HepG2 (cell line): Measurements from ENCODE around the gene CCL13. TPM values are rescaled to one million over a fixed set of nuclear protein-coding genes. Genes with fewer than 3 reads are reported as not detected.

Source experiments
- BCLAF1 ChIP-seq: fragments of 450-650 bp; IDR thresholded peaks from 2 replicates; pipeline ENCODE4 v1.6.1; 2017; ENCODE audit warnings: mild to moderate bottlenecking
- GABPA ChIP-seq, 2 experiments: IDR thresholded peaks; 2 replicates each; pipeline ENCODE4 v1.6.1; 2011 to 2016; ENCODE audit warnings: low read depth in 2 of 2, low read length in 1 of 2, missing biosample characterization in 1 of 2, missing genetic modification characterization in 1 of 2
- MED8 ChIP-seq: sonication (generic); formaldehyde crosslinking; IDR thresholded peaks from 2 replicates; pipeline ENCODE4 v1.8.1; 2023; ENCODE audit warnings: mild to moderate bottlenecking, missing genetic modification reagents; ENCODE audit not compliant: insufficient replicate concordance
- MTF1 ChIP-seq: sonication (generic); formaldehyde crosslinking; IDR thresholded peaks from 2 replicates; pipeline ENCODE4 v1.5.0; 2020; ENCODE audit warnings: missing genetic modification reagents
- POGK ChIP-seq: sonication (generic); formaldehyde crosslinking; conservative IDR thresholded peaks from 2 replicates; pipeline ENCODE4 v1.8.0; 2022; ENCODE audit warnings: mild to moderate bottlenecking, moderate library complexity, missing genetic modification reagents
- ZNF383 ChIP-seq: sonication (generic); formaldehyde crosslinking; IDR thresholded peaks from 2 replicates; pipeline ENCODE4 v1.4.0; 2020; ENCODE audit warnings: missing genetic modification reagents, mild to moderate bottlenecking, borderline replicate concordance
- ZNF639 ChIP-seq: conservative IDR thresholded peaks from 2 replicates; pipeline ENCODE4 v1.6.1; 2018; ENCODE audit warnings: missing genetic modification reagents
- polyA plus RNA-seq, 8 experiments: library from polyadenylated mRNA; depleted of rRNA in 3 of 8; stranded (reverse) in 7 of 8; unstranded in 1 of 8; fragments of >200 nt; fragmentation: Illumina TruSeq in 4 of 8; extraction: Trizol in 4 of 8; gene quantifications; 2 replicates each; pipeline versions ENCODE4 v1.2.1 to v1.2.3, GENCODE V29; 2011 to 2016; ENCODE audit warnings: low read depth in 4 of 8, missing spikeins in 1 of 8, mixed read lengths in 1 of 8; ENCODE audit not compliant: insufficient read depth in 1 of 8
- total RNA-seq, 5 experiments: library from RNA; depleted of rRNA; stranded (reverse); fragments of >200 nt; fragmentation: Illumina TruSeq; extraction: Trizol; gene quantifications; 2 replicates each; pipeline ENCODE4 v1.2.3, GENCODE V29; 2016; ENCODE audit warnings: low read depth in 1 of 5

The CCL13 gene
- total and polyA plus RNA-seq, 2 of the 13 experiments (the other 11 are each of a cell fraction or from before 2014, with no cell fraction given), result not detected

- TF ChIP-seq BCLAF1 (no peak), ZNF639 (CRISPR knock-in tag) (no peak), ZNF383 (CRISPR knock-in tag) (no peak), MTF1 (CRISPR knock-in tag) (no peak), MED8 (no peak), GABPA (IDR thresholded peaks at IDR 0.05; ENCODE audit: low read depth, low read length) (no peak), GABPA (CRISPR knock-in tag; IDR thresholded peaks at IDR 0.05; ENCODE audit: low read depth) (no peak), POGK (no peak)
- TF ChIP-seq, all 625 proteins: peak for 0
Measured at GRCh38 chr17:34384271-34384670, 28.0 kb downstream of the CCL13 start (continued).
